KBM-7 (cell line): ENCODE data around the gene NPR2.

ENCODE experiments used
- DNase-seq: peaks from one replicate; pipeline ENCODE4 v3.0.0-alpha.2; 2015
- in situ Hi-C: fragments of 300-500 bp; cut with MboI; formaldehyde crosslinking; loops from 2 replicates; pipeline ENCODE4 v1.14.3; 2020; ENCODE audit warnings: low sequenced_read_pairs, low pct_unique_long_range_greater_than_20kb, mixed read lengths

Gene NPR2

GRCh38 chr9:35845824-35846771, 54.7 kb downstream of the NPR2 start:
- in situ Hi-C loops = no loop called here
- DNase-seq = no peak

- no peak for DNase-seq
- in situ Hi-C loops = no loop called here
Measured at GRCh38 chr9:35847792-35848572, 56.6 kb downstream of the NPR2 start.

DNA sequence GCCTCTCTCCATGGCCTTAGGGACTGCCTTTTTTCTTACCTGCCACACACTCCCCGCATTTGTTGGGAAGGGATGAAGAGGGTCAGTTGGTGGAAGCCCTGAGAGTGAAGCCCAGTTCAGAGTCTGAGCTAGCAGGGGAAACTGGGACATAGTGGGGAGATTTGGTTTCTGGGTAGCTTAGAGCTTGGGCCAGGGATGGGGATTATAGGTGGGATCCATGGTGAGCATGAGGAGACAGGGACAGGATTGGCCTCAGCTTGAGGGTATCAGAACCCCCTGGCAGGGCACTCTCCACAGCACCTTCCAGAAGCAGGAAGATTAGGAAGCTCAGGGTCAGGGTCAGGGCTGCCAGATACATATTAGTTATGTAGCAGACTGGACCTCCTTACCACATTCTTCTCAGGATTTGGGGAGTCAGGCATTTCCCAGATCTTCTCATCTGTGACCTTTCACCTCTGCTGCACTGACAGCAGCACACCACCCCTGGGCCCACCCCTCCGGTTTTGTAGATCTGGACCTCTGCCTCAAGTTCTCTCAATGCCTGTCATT, 61.0 kb downstream of the NPR2 start:
- in situ Hi-C loops = no loop called here

GRCh38 chr9:35852876-35853865, 61.8 kb downstream of the NPR2 start:
- no peak for DNase-seq
- in situ Hi-C loops = no loop called here

More for the DNA sequence above, 61.0 kb downstream of the NPR2 start:
- DNase-seq = no peak

GRCh38 chr9:35854091-35854762, 62.8 kb downstream of the NPR2 start:
- in situ Hi-C loops = no loop called here
- DNase-seq = no peak

GRCh38 chr9:35856206-35856605, 64.8 kb downstream of the NPR2 start:
- in situ Hi-C loops = no loop called here
- DNase-seq = no peak

DNA sequence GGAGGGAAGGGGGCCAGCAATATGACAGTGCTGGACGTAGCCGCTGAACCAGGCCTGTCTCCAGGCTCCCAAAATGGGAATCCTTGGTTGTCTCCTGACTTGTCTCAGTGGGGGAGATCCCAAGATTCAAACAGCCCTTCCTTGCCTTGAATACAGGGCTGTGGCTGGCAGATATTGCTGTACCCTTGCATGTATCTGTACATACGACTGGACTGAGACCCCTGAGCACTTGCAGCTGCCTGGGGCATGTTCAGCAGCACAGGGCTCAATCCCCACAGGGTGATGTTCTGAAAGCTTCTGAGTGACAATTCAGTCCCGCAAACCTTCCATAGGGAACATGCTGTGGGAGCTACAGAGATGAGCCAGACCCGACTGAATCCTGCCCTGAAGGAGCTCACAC, 65.5 kb downstream of the NPR2 start:
- DNase-seq = no peak
- in situ Hi-C loops = no loop called here

GRCh38 chr9:35858458-35858857, 67.1 kb downstream of the NPR2 start:
- in situ Hi-C loops = no loop called here

More at GRCh38 chr9:35858458-35858857, 67.1 kb downstream of the NPR2 start:
- no peak for DNase-seq
